Prostate gland (tissue), 2 donors: ENCODE results near the gene TMEM218. TPM values are rescaled to one million over a fixed set of nuclear protein-coding genes. Genes with fewer than 3 reads are reported as not detected.

Experiments used
- DNase-seq: peaks from one replicate; pipeline ENCODE4 v3.0.0-alpha.2; 2019; ENCODE audit warnings: low spot score
- H3K27ac ChIP-seq, 2 donors: fragments of 200-600 bp; sonication (generic); 2 replicates each; pipeline ENCODE4 v1.5.1; 2017 to 2019
- H3K27me3 ChIP-seq: fragments of 200-600 bp; sonication (generic); replicated peaks from 2 replicates; pipeline ENCODE4 v1.5.1; 2019; ENCODE audit not compliant: insufficient read depth
- H3K36me3 ChIP-seq, 2 donors: fragments of 200-600 bp; sonication (generic); 1 replicate in 1 of 2; 2 replicates in 1 of 2; pipeline versions ENCODE4 v1.5.1 to v1.8.1; 2017 to 2019
- H3K4me1 ChIP-seq: fragments of 200-600 bp; sonication (generic); replicated peaks from 2 replicates; pipeline ENCODE4 v1.5.1; 2019
- H3K4me3 ChIP-seq, 2 donors: fragments of 200-600 bp; sonication (generic); 2 replicates each; pipeline ENCODE4 v1.5.1; 2017 to 2019
- H3K9me3 ChIP-seq: fragments of 200-600 bp; sonication (generic); 2 replicates; pipeline ENCODE4 v1.5.1; 2017
- POLR2A ChIP-seq: fragments of 450-650 bp; IDR thresholded peaks from one replicate; pipeline ENCODE4 v1.6.1; 2016; ENCODE audit warnings: antibody characterized with exemption, mild to moderate bottlenecking
- POLR2AphosphoS5 ChIP-seq: sonication (generic); formaldehyde crosslinking; IDR thresholded peaks from one replicate; pipeline ENCODE4 v1.6.1; 2017; ENCODE audit warnings: antibody characterized with exemption
- WGBS: methylation state at CpG from one replicate; pipeline ENCODE4 v1.1.5; 2018; 5-methylcytosine and 5-hydroxymethylcytosine counted together
- intact Hi-C: fragments of 100-400 bp; cut with DNase I; formaldehyde crosslinking; loops from one replicate; pipeline ENCODE4 v1.14.2; 2022
- total RNA-seq, 2 donors: library from RNA; depleted of rRNA; stranded (reverse); fragments of >200 nt; gene quantifications; one replicate each; pipeline ENCODE4 v1.1.0, GENCODE V29; 2016
- TF ChIP-seq, protein P1 (sequence below), 4 experiments: fragments of 200-600 bp in 2 of 4; fragments of 450-650 bp in 2 of 4; sonication (generic) in 2 of 4; IDR thresholded peaks; 1 replicate in 3 of 4; 2 replicates in 1 of 4; pipeline ENCODE4 v1.5.1; 2016 to 2019; ENCODE audit warnings: antibody characterized with exemption in 4 of 4, mild to moderate bottlenecking in 2 of 4, moderate library complexity in 2 of 4

The TMEM218 gene
- total RNA-seq, 2 donors from 2014 or later, result 17.7 to 33.5 TPM

DNA sequence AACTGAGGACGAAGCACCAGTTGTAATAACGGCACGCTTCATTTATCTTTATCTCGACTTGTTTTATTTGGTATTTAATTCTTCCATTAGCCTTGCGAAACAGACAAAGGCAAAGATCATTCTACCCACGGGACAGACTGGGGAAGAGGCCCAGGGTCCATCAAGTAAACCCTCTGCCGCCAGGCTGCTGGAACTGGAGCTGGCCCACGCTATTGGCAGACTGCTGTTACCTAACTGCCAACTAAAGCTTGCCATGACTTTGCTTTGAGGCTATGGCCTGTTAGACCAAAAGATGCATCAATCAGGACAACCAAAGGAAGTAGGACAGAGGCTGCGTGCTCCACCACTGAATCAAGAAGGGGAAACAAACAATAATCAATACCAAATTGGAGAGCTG lies 780 bp upstream of the TMEM218 start:
- no peaks in the 10 kb centered on the region for H3K36me3 ChIP-seq
- 86% methylated on average over 9 of the region's 9 CpGs for WGBS
- intact Hi-C loops, result loop anchor here (5.0 kb wide), 2 partner anchors 235 to 480 kb away; partner anchors contain the start of gene STT3A
- TF ChIP-seq POLR2AphosphoS5 (no peak), POLR2A (no peak)
- TF ChIP-seq, protein P1, sequence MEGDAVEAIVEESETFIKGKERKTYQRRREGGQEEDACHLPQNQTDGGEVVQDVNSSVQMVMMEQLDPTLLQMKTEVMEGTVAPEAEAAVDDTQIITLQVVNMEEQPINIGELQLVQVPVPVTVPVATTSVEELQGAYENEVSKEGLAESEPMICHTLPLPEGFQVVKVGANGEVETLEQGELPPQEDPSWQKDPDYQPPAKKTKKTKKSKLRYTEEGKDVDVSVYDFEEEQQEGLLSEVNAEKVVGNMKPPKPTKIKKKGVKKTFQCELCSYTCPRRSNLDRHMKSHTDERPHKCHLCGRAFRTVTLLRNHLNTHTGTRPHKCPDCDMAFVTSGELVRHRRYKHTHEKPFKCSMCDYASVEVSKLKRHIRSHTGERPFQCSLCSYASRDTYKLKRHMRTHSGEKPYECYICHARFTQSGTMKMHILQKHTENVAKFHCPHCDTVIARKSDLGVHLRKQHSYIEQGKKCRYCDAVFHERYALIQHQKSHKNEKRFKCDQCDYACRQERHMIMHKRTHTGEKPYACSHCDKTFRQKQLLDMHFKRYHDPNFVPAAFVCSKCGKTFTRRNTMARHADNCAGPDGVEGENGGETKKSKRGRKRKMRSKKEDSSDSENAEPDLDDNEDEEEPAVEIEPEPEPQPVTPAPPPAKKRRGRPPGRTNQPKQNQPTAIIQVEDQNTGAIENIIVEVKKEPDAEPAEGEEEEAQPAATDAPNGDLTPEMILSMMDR (IDR thresholded peaks at IDR 0.05), result no peak
- peak overlapping the region in 1 of 2 donors; percentile 88 for H3K27ac ChIP-seq
- H3K4me1 ChIP-seq, result peaks cover 3% of the 10 kb centered on the region
- no peaks in the 10 kb centered on the region for H3K27me3 ChIP-seq
- no peak for DNase-seq
- no peaks in the 10 kb centered on the region for H3K9me3 ChIP-seq
- H3K4me3 ChIP-seq, result peak overlapping the region in 1 of 2 donors; percentile 93

DNA sequence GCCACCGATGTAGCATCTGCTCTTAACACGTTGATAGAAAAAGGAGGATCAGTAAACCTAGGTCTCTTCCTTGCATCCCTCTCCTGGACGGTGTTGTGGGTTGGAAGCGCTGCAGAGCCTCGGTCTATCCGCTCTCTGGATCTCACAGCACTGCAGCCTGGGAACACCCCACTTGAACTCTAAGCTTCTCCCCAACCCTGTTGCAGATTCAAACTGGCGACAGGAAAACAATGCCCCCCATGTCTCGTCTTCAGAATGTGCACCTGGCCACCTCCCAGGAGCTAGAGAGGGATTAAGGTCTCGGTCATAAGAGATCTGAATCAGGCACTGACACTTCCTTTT lies 454 bp downstream of the TMEM218 start:
- Histone ChIP-seq H3K4me1 (peaks cover 3% of the 10 kb centered on the region), H3K36me3 (no peaks in the 10 kb centered on the region), H3K27ac (peak overlapping the region; percentile 74 to 88), H3K9me3 (no peaks in the 10 kb centered on the region), H3K4me3 (peak overlapping the region; percentile 66 to 93), H3K27me3 (no peaks in the 10 kb centered on the region)
- intact Hi-C loops, result loop anchor here (5.0 kb wide), 2 partner anchors 236 to 481 kb away; partner anchors contain the start of gene STT3A
- no peak for DNase-seq
- 0% methylated on average over 9 of the region's 9 CpGs for WGBS
- TF ChIP-seq, protein P1 (IDR thresholded peaks at IDR 0.05), result no peak
- TF ChIP-seq POLR2AphosphoS5, result no peak
- no peak for TF ChIP-seq POLR2A

DNA sequence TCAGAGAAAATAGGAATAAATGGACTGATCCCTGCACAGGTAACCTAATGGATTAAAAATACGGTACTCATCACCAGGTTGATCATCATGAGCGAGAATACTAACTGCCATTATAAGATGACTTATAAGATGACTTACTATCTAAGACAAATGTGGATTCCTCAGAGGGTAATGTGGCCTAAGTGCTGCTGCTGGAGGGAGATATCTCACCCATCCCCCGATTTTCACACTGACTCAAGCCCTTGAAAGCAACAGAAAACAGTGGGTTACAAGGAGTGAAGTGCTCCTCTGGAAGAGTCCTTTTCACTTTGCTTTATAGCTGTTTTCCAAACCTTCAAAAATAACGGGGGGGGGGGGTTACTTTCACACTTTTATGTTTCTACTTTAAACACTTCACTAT lies 920 bp downstream of the TMEM218 start:
- WGBS, result 54% methylated on average over 4 of the region's 4 CpGs
- Histone ChIP-seq H3K9me3 (no peaks in the 10 kb centered on the region), H3K27me3 (no peaks in the 10 kb centered on the region), H3K4me1 (peaks cover 3% of the 10 kb centered on the region), H3K27ac (no peak overlapping the region), H3K36me3 (no peaks in the 10 kb centered on the region), H3K4me3 (peak overlapping the region; percentile 66 to 93)
- no peak for DNase-seq
- intact Hi-C loops, result loop anchor here (5.0 kb wide), 2 partner anchors 237 to 482 kb away; partner anchors contain the start of gene STT3A
- TF ChIP-seq POLR2A (no peak), POLR2AphosphoS5 (no peak)
- TF ChIP-seq, protein P1 (IDR thresholded peaks at IDR 0.05), result no peak

DNA sequence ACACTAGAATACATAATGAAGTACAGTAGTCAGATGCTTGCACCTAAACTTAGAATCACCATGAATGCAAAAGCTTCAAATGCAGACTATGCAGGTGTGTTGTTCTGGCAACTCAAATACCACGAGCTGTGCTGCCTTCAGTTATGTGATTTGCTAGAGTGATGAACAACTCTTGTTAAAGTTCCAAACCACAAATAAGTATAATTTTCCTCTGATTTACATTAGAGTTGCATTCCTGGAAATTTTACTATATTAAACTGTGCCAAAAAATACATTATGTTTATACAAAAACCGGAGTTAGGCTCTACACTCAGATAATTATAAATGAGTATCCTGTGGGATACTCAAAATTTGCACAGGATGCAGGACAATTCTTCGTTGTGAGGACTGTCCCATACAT lies 3.0 kb downstream of the TMEM218 start:
- TF ChIP-seq POLR2AphosphoS5, result no peak
- TF ChIP-seq, protein P1 (IDR thresholded peaks at IDR 0.05), result no peak
- no peak for TF ChIP-seq POLR2A
- WGBS, result 49% methylated on average over 3 of the region's 3 CpGs
- no peak for DNase-seq
- H3K27me3 ChIP-seq, result no peaks in the 10 kb centered on the region
- no peak overlapping the region for H3K4me3 ChIP-seq
- intact Hi-C loops, result no loop called here
- H3K36me3 ChIP-seq, result no peaks in the 10 kb centered on the region
- H3K4me1 ChIP-seq, result peaks cover 3% of the 10 kb centered on the region
- no peaks in the 10 kb centered on the region for H3K9me3 ChIP-seq
- H3K27ac ChIP-seq, result no peak overlapping the region

DNA sequence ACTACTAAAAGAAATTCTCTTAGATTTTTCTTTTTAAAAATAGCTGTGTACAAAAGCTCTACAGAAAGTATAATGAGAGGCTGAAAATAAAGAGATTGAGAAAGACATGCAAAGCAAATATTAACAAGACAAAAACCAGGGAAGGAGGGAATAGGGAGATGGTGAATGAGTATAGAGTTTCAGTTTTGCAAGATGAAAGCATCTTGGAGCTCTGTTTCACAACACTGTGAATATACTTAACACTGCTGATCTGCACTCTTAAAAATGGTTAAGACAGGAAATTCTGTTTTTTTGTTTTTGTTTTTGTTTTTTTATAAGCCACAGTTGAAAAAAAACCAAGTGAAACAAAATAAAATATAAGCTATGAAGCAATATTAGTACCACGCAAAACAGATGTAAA lies 5.5 kb downstream of the TMEM218 start:
- intact Hi-C loops, result no loop called here
- no peak overlapping the region for H3K4me3 ChIP-seq
- no peaks in the 10 kb centered on the region for H3K27me3 ChIP-seq
- H3K4me1 ChIP-seq, result peaks cover 3% of the 10 kb centered on the region
- DNase-seq, result no peak
- no peaks in the 10 kb centered on the region for H3K36me3 ChIP-seq
- WGBS, result 65% methylated on average over 1 of the region's 1 CpG
- TF ChIP-seq, protein P1 (IDR thresholded peaks at IDR 0.05), result no peak
- TF ChIP-seq POLR2AphosphoS5, result no peak
- no peaks in the 10 kb centered on the region for H3K9me3 ChIP-seq
- no peak overlapping the region for H3K27ac ChIP-seq
